Measurements from ENCODE around the gene PPP1R14B. TPM values are rescaled to one million over a fixed set of nuclear protein-coding genes. Genes with fewer than 3 reads are reported as not detected.

Gene PPP1R14B
- total and polyA plus RNA-seq, 2 of the 13 experiments (the other 11 are each of a cell fraction or from before 2014, with no cell fraction given): 110 to 148 TPM

DNA sequence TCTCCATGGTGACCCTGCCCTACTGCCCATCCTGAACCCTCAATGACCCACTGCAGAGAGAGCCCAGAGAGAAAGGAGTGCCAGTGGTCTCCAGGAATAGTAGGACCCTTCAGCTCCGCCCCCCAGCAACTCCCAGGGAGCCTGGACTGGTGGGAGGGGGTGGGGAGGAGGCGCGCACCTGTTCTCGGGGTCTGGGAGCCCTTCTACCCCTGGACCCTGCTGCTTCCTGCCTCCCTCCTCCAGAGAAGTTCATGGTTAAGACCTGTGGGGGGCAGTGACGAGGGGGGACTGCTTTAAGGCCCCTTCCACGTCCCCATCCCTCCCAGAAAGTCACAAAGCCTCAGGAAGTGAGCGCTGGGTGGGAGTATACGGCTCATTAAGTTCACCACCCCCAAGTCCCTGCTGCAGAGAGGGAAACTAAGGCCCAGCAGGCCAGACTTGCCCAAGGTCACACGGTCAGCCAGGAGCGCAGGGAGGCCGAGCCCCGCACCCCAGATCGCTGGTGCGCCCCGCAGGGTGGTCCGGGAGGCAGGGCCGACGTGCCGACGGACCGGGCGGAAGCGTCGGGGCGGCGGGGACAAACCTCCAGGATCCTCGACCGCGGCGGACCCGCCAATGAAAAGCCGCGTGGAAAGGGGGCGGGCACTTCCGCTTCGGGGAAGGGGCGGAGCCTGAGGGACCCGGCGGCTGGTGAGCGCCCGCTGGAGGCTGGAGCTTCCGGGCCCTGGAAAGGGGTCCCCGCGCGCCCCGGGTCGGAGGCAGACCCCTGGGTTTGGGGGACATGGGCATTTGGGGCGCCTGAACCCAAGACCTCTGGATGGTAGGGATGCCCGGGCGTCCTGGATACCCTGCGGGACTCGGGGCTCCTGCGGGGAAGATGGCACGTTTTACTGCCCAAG lies 20.9 kb downstream of the PPP1R14B start, which contains the start of the genes NUDT22 and TRPT1 (continued):
- no peak for TF ChIP-seq FOXA1 (IDR thresholded peaks at IDR 0.05)
- TF ChIP-seq FOXA1 (CRISPR knock-in tag; IDR thresholded peaks at IDR 0.05): peak; percentile 45; the same call in 1 of the 2 replicates
- TF ChIP-seq PHF20 (CRISPR knock-in tag; IDR thresholded peaks at IDR 0.05): peak; percentile 75
- peak; percentile 63; the same call in 1 of the 2 replicates for TF ChIP-seq PHF21A (CRISPR knock-in tag; IDR thresholded peaks at IDR 0.05)
- TF ChIP-seq MEF2D (CRISPR knock-in tag; IDR thresholded peaks at IDR 0.05): no peak
- TF ChIP-seq FUBP1 (CRISPR knock-in tag; IDR thresholded peaks at IDR 0.05; ENCODE audit: borderline replicate concordance): no peak
- TF ChIP-seq MXI1 (IDR thresholded peaks at IDR 0.05; ENCODE audit: borderline replicate concordance, low read depth, low read length): peak; percentile 81; the same call in 1 of the 3 replicates
- no peak for TF ChIP-seq NR2F2 (IDR thresholded peaks at IDR 0.05; ENCODE audit: borderline replicate concordance, low read depth)
- TF ChIP-seq SP4 (CRISPR knock-in tag; IDR thresholded peaks at IDR 0.05): peak; percentile 90
- no peak for TF ChIP-seq SYNCRIP (IDR thresholded peaks at IDR 0.05; ENCODE audit: insufficient read depth, low read depth, low read length)
- TF ChIP-seq, protein P1, sequence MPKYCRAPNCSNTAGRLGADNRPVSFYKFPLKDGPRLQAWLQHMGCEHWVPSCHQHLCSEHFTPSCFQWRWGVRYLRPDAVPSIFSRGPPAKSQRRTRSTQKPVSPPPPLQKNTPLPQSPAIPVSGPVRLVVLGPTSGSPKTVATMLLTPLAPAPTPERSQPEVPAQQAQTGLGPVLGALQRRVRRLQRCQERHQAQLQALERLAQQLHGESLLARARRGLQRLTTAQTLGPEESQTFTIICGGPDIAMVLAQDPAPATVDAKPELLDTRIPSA (CRISPR knock-in tag; IDR thresholded peaks at IDR 0.05; ENCODE audit: borderline replicate concordance): peak; percentile 93; the same call in 1 of the 2 replicates
- no peak for TF ChIP-seq HNRNPUL1 (IDR thresholded peaks at IDR 0.05; ENCODE audit: low read depth, low read length)
- TF ChIP-seq ZNF563 (CRISPR knock-in tag; IDR thresholded peaks at IDR 0.05): peak; percentile 56; the same call in 1 of the 2 replicates
- TF ChIP-seq ZNF205 (CRISPR knock-in tag; IDR thresholded peaks at IDR 0.05): 0 out of 2 replicates have a peak, but pooled peaks have one; percentile 52
- peak; percentile 77 for TF ChIP-seq MED8 (CRISPR knock-in tag; IDR thresholded peaks at IDR 0.05; ENCODE audit: insufficient replicate concordance)
- TF ChIP-seq ZNF607 (CRISPR knock-in tag; IDR thresholded peaks at IDR 0.05; ENCODE audit: borderline replicate concordance): 0 out of 2 replicates have a peak, but pooled peaks have one; percentile 52
- TF ChIP-seq, protein P2, sequence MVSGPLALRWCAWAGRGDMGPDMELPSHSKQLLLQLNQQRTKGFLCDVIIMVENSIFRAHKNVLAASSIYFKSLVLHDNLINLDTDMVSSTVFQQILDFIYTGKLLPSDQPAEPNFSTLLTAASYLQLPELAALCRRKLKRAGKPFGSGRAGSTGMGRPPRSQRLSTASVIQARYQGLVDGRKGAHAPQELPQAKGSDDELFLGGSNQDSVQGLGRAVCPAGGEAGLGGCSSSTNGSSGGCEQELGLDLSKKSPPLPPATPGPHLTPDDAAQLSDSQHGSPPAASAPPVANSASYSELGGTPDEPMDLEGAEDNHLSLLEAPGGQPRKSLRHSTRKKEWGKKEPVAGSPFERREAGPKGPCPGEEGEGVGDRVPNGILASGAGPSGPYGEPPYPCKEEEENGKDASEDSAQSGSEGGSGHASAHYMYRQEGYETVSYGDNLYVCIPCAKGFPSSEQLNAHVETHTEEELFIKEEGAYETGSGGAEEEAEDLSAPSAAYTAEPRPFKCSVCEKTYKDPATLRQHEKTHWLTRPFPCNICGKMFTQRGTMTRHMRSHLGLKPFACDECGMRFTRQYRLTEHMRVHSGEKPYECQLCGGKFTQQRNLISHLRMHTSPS (CRISPR knock-in tag; IDR thresholded peaks at IDR 0.05; ENCODE audit: low read depth): no peak; the same call in 1 of the 2 replicates
- TF ChIP-seq SMARCE1 (IDR thresholded peaks at IDR 0.05; ENCODE audit: borderline replicate concordance): no peak
- peak; percentile 64 for TF ChIP-seq SALL2 (CRISPR knock-in tag; IDR thresholded peaks at IDR 0.05)
- no peak for TF ChIP-seq ZNF570 (CRISPR knock-in tag; IDR thresholded peaks at IDR 0.05; ENCODE audit: borderline replicate concordance)
- TF ChIP-seq, protein P3, sequence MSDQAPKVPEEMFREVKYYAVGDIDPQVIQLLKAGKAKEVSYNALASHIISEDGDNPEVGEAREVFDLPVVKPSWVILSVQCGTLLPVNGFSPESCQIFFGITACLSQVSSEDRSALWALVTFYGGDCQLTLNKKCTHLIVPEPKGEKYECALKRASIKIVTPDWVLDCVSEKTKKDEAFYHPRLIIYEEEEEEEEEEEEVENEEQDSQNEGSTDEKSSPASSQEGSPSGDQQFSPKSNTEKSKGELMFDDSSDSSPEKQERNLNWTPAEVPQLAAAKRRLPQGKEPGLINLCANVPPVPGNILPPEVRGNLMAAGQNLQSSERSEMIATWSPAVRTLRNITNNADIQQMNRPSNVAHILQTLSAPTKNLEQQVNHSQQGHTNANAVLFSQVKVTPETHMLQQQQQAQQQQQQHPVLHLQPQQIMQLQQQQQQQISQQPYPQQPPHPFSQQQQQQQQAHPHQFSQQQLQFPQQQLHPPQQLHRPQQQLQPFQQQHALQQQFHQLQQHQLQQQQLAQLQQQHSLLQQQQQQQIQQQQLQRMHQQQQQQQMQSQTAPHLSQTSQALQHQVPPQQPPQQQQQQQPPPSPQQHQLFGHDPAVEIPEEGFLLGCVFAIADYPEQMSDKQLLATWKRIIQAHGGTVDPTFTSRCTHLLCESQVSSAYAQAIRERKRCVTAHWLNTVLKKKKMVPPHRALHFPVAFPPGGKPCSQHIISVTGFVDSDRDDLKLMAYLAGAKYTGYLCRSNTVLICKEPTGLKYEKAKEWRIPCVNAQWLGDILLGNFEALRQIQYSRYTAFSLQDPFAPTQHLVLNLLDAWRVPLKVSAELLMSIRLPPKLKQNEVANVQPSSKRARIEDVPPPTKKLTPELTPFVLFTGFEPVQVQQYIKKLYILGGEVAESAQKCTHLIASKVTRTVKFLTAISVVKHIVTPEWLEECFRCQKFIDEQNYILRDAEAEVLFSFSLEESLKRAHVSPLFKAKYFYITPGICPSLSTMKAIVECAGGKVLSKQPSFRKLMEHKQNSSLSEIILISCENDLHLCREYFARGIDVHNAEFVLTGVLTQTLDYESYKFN (CRISPR knock-in tag; conservative IDR thresholded peaks at IDR 0.05): peak; percentile 52

Data from HepG2 (cell line).